H1 (cell line): ENCODE results near the gene ROBO4.

Experiments
- CEBPB ChIP-seq: IDR thresholded peaks from 2 replicates; pipeline ENCODE4 v1.6.1; 2012; ENCODE audit warnings: low read depth, low read length
- CTCF ChIP-seq, 3 experiments: IDR thresholded peaks; 1 replicate in 2 of 3; 2 replicates in 1 of 3; pipeline versions ENCODE4 v1.5.1 to v1.6.1; 2011; ENCODE audit warnings: low read length in 3 of 3, mild to moderate bottlenecking in 3 of 3, inconsistent platforms in 2 of 3, low read depth in 1 of 3, moderate library complexity in 1 of 3; ENCODE audit not compliant: insufficient read depth in 1 of 3; ENCODE audit errors: control extremely low read depth in 1 of 3
- FOSL1 ChIP-seq: IDR thresholded peaks from 2 replicates; pipeline ENCODE4 v1.6.1; 2011; ENCODE audit warnings: mild to moderate bottlenecking, low read depth, low read length, moderate library complexity; ENCODE audit not compliant: insufficient read depth
- MAFK ChIP-seq: IDR thresholded peaks from 2 replicates; pipeline ENCODE4 v1.6.1; 2012; ENCODE audit warnings: low read depth, mild to moderate bottlenecking, improper control_type of control experiment, low read length
- POLR2A ChIP-seq, 2 experiments: IDR thresholded peaks; 1 replicate in 1 of 2; 2 replicates in 1 of 2; pipeline ENCODE4 v1.6.1; 2011; ENCODE audit warnings: low read depth in 2 of 2, low read length in 2 of 2, mild to moderate bottlenecking in 2 of 2; ENCODE audit errors: control extremely low read depth in 1 of 2
- POLR2AphosphoS5 ChIP-seq: IDR thresholded peaks from 2 replicates; pipeline ENCODE4 v1.6.1; 2011; ENCODE audit warnings: low read depth, low read length
- RFX5 ChIP-seq: IDR thresholded peaks from 2 replicates; pipeline ENCODE4 v1.6.1; 2011; ENCODE audit warnings: low read depth, low read length, improper control_type of control experiment, borderline replicate concordance
- SP4 ChIP-seq: IDR thresholded peaks from 2 replicates; pipeline ENCODE4 v1.6.1; 2012; ENCODE audit warnings: low read length, inconsistent platforms
- SUZ12 ChIP-seq: fragments of 200-600 bp; sonication (generic); IDR thresholded peaks from 2 replicates; pipeline ENCODE4 v1.6.1; 2012; ENCODE audit warnings: mild to moderate bottlenecking, inconsistent platforms, low read length, moderate library complexity, mixed read lengths

GRCh38 chr11:124879493-124880289 is 18.0 kb downstream of the ROBO4 start:
- TF ChIP-seq CTCF (IDR thresholded peaks at IDR 0.05; ENCODE audit: control extremely low read depth in 1 of 3, insufficient read depth in 1 of 3, low read depth in 1 of 3, low read length in 3 of 3), result no peak
- TF ChIP-seq POLR2A (IDR thresholded peaks at IDR 0.05; ENCODE audit: control extremely low read depth in 1 of 2, low read depth in 2 of 2, low read length in 2 of 2), result no peak
- TF ChIP-seq CEBPB, result no peak
- no peak for TF ChIP-seq POLR2AphosphoS5
- no peak for TF ChIP-seq MAFK
- TF ChIP-seq SP4, result no peak
- TF ChIP-seq FOSL1, result no peak
- TF ChIP-seq SUZ12, result no peak
- no peak for TF ChIP-seq RFX5
